HepG2 (cell line): ENCODE results near the gene ARL15.

ENCODE experiments used
- JUND ChIP-seq: sonication (generic); formaldehyde crosslinking; IDR thresholded peaks from 2 replicates; pipeline ENCODE4 v1.8.0; 2022; ENCODE audit warnings: mild to moderate bottlenecking, missing genetic modification reagents
- REST ChIP-seq, 2 experiments: IDR thresholded peaks; 2 replicates each; pipeline ENCODE4 v1.6.1; 2011 to 2012; ENCODE audit warnings: low read length in 2 of 2, borderline replicate concordance in 1 of 2, low read depth in 1 of 2, mild to moderate bottlenecking in 1 of 2, moderate library complexity in 1 of 2
- TERF1 ChIP-seq: sonication (generic); formaldehyde crosslinking; IDR thresholded peaks from 2 replicates; pipeline ENCODE4 v1.8.0; 2022; ENCODE audit warnings: mild to moderate bottlenecking, missing genetic modification reagents, moderate library complexity
- ZNF280B ChIP-seq: sonication (generic); formaldehyde crosslinking; IDR thresholded peaks from 2 replicates; pipeline ENCODE4 v1.5.0; 2020; ENCODE audit warnings: missing genetic modification reagents, mild to moderate bottlenecking, borderline replicate concordance
- ZNF777 ChIP-seq: sonication (generic); formaldehyde crosslinking; IDR thresholded peaks from 2 replicates; pipeline ENCODE4 v1.4.0; 2020; ENCODE audit warnings: missing genetic modification reagents

GRCh38 chr5:54194318-54194717, 116.1 kb downstream of the ARL15 start:
- TF ChIP-seq TERF1 (no peak), ZNF777 (CRISPR knock-in tag) (no peak), JUND (no peak), ZNF280B (CRISPR knock-in tag) (no peak), REST (IDR thresholded peaks at IDR 0.05; ENCODE audit: borderline replicate concordance in 1 of 2, low read depth in 1 of 2, low read length in 2 of 2) (no peak)
